Ecto neural progenitor cell (in vitro differentiated cells): Measurements from ENCODE around the gene POLDIP3.
"Not testable (repeated sequence)": the region's sequence is repeated elsewhere in the genome, so short reads cannot be mapped to it uniquely, and the experiment has no call there.

Source experiments
- DNase-seq: peaks from one replicate; pipeline ENCODE4 v3.0.0-alpha.2; 2018; ENCODE audit warnings: low spot score

POLDIP3 gene

DNA sequence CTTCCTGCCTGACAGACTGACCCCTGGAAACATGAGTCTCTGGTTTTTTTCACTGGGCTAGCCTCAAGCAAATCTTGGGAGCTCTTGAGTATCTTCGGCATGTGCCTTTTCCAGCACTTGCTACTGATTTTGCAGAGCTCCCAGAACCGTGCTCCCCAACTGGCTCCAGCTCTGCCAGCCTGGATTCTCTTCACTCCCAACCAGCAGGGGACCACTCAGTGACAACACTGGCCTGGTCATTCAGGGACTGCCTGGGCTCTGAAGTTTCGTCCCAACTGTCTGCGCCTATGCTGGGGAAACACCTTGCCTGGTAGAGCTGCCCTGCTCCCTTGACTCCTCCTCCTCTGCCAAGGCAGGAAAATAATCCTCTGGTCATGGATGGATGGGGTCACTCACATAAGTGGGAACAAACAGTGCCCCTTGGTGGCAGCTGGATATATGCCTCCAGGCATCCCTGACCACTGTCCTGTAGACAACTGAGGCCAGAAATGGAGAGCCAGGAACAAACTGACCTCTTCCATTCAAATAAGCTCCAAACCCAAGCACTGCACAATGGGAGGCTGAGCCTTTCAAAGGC is 30.2 kb downstream of the POLDIP3 start:
- no peak for DNase-seq

DNA sequence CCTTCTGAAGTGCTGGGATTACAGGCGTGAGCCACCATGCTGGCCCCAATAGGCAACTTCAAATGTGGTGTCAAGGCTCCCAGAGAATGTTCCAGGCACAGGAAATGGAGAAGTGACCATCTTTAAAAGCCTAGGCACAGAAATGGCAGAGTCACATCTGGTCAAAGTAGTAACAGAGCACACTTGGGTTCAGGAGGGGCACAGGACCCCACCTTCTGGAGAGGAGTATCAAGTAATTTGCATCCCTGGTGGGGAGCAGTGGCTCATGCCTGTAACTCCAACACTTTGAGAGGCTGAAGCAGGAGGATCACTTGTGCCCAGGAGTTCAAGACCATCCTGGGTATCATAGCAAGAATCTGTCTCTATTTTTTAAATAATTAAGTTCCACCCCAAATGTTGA is 31.7 kb downstream of the POLDIP3 start:
- DNase-seq, result no peak

DNA sequence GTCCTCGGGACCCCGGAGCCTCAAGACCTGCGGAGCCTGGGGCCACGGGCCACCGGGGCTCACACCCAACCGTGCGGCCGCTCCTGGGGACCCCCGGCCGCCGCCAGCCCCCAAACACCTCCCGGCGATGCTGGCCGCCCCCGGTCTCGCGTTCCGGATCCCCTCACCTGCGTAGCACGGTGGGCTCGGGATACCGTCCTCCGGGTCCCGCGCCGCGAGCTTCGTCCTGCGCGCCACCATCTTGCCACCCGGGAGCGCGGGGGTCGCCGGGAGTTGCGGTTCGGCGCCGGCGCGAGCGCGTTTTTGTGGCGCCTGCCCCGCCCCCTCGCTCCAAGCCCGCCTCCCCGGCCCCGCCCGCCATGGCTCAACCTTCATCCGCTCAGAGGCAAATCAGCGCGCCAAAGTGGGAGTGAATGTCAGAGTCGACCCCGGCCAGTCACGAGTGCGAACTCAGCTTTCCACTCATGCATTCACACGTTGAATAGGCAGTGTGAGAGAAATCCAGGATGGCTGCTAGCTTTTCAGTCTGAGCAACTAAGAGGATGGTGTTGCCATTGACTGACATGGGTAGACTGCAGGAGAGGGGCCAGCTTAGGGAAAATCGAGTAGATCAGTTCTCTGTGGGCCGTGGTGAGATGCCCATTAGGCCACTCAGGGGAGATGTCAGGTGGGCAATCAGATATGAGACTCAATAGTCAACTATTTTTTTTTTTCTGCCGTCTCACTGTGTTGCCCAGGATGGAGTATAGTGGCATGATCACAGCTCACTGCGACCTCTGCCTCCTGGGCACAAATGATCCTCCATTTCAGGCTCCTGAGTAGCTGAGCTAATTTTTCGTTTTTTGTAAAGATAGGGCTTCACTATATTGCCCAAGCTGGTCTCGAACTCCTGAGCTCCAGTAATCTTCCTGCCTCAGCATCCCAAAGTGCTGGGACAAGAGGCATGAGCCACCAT is 32.6 kb downstream of the POLDIP3 start:
- peak; percentile 87 for DNase-seq

DNA sequence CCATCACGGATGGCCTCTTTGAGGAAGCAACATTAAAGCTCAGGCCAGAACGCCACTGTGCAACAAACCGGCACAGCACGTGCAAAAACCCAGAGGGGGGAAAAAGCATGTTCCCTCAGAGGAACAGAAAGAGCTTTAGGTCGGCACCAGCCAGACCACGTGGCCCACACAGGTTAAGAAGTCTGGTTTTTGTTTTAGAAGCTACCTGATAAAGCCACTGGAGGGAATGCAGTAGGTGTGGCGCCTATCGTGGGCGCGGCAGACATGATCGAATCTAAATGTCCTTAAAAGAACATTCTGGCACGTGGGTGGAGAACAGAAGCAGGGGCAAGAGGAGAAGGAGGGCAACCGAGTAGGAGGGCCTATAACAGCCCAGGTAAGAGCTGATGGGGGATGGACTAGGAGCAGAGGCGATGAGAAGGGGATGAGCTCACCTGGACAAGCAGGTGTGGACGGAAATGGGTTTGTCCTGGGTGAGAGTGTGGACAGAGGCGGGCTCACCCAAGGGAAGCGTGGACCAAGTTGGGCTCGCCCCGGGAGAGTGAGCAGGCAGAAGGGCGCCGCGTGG is 33.4 kb downstream of the POLDIP3 start:
- DNase-seq, result not testable (repeated sequence)

DNA sequence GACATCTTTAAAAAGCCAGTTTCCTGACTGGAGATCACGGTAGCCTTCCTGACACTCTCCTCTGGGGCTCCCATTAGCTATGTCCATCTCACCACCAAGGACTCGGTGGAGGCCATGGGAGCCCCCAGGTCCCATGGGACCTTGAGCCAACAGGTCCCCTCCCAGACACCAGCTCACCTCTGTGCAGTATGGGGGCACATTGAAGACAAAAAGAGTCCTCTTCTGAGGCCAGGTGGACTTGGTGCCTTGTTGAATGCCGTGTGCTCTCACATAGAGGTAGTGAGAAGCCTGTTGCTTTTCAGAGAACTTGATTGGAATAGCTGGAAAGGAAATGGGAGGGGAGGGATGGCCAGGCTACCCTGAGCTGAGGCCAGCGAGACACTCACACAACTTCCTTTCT is 34.6 kb downstream of the POLDIP3 start:
- not testable (repeated sequence) for DNase-seq

DNA sequence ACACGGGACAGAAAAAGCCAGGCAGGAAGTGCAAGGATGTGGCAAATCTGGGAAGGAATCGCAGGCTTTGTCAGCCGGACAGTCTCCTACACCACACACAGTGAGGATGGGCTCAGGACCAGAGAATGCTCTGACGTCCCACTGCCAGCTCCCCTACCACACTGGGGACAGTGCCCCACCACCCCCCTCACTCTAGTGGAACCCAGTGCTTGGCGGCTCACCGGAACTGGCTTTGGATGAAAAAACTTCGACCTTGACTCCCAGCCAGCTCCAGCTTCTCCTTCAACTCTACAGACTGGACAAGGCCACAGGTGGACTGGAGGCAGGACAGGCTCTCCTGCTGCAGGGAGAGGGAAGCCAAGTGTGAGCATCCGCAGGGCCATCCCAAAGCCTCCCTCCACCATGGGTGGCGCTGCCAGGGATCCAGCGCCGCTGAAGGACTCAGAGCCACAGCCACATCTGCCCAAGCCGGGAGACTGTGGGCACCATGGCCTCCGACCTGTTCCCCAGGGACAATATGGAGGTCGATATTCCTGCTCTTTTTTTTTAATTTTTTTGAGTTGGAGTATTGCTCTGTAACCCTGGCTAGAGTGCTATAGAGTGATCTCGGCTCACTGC is 37.0 kb downstream of the POLDIP3 start:
- no peak for DNase-seq

DNA sequence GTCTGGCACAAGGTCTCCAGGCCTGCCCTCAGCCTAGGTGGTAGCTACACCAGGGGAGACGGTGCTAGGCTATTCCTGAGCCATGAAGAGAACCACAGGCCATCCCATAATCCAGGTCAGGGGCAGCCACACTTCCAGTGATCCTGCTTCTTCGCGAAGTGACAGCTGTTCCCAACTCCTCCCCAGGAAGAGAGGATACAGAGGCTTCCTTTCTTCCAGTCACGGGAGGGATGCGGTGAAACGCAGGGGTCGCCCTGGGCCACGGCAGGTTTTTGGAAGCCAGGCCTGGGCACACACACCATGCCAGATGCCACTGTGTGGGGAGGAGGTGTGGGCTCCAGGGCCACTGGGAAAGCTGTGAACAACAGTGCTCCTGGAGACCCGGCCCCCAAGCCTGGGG is 37.5 kb downstream of the POLDIP3 start:
- not testable (repeated sequence) for DNase-seq

DNA sequence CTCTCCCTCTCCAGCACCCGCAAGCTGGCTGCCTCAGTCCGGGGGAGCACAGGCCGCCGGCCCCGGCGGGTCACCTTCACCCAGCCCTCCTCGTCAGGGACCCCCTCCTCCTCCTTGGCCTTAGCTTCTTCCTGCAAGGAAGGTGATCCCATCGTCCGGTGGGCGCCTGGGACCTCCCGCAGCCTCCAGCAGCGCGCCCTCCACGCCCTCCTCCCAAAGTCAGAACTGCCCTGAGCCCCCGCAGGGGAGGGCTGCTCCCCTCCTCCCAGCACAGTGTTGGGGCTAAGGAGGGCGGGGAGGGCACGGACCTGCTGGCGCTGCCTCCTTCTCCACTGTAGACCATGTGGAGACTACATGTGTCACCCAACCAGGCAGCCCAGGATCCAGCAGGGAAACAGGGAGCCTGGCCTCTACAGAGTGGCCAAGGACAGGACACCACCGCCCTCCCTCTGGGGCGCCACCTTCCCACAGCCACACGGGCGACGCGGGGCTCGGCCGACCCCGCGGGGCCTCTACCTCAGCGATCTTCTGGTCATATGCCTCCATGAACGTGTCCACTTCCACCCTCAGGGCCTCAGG is 38.6 kb downstream of the POLDIP3 start:
- not testable (repeated sequence) for DNase-seq

DNA sequence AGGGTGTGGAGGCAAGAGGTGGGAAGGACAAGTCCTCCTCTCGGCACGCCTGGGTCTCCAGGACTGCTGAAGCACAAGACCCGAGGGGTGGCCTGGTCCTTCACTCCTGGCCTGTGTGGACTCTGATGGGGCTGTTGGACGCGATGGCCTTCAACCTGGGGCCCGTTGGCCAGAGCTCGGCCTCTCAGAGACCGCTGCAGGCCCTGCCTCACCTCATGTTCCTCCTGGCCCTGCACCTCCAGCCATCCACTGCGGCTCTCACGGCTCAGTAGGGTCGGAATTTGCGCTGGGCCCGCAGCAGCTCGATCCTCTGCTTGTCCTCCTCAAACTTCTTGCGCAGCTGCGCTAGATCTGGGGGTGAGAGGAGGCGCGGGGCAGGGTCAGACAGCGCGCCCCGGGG is 40.2 kb downstream of the POLDIP3 start:
- DNase-seq, result not testable (repeated sequence)

DNA sequence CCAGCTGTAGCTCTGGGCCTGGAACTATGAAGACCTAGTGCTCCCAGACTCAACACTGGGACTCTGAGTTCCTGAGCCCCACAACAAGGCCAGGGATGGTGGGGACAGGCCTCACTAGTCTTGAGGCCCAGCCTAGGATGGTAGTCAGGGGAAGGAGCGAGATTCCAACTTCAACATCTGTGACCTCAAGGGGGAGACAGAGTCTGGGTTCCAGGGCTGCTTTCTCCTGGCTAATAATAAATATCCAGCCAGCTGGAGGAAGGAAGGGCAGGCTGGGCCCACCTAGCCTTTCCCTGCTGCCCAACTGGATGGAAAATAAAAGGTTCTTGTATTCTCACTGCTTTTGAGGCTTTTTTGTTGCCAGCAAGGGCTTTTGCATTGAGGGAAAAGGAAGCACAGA is 40.6 kb downstream of the POLDIP3 start:
- not testable (repeated sequence) for DNase-seq

DNA sequence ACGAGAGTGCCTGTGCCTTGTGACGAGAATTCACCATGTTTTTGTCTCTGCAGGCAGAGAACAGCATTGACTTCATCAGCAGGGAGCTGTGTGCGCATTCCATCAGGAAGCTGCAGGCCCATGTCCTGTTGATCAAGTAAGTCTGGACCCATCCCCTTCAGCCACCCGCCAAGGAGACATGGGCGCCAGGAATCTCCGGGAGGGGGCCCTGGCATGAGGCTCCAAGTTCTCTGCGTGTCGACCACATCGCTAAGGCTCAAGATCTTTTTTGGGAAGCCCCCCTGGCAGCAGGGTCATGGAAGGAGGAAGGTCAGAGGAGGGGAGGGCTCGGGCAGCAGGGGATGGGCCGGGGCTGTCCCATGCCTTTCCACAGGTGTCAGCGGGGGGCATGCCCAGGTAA is 43.6 kb downstream of the POLDIP3 start:
- DNase-seq, result not testable (repeated sequence)

DNA sequence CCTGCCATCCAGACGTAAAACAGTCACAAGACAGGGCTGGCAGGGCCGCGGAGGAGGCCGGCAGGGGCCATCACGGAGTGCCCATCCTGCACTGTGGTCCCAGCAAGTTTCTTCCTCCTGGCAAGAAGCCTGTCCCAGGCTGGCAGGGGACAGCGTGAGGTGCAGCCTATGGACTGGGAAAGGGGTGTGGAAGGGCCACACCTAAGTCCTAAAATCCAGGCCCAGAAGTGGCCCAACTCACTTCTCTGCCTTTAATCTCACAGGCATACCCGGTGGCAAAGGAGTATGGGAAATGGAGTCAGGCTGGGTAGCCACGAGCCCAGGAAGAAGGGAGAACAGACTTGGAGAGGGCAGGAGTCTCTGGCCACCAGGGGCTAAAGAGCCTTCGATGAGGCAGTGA is 44.1 kb downstream of the POLDIP3 start:
- not testable (repeated sequence) for DNase-seq

DNA sequence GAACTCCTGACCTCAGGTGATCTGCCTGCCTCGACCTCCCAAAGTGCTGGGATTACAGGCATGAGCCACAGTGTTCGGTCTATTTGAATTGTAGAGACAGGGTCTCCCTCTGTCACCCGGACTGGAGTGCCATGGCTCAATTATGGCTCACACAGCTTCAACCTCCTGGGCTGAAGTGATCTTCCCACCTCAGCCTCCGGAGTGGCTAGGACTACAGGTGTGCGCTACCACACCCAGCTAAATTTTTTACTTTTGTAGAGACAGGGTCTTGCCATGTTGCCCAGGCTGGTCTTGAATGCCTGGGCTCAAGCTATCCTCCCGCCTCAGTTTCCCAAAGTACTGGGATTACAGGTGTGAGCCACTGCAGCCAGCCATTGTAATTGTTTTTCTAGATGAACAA is 46.7 kb downstream of the POLDIP3 start:
- not testable (repeated sequence) for DNase-seq

DNA sequence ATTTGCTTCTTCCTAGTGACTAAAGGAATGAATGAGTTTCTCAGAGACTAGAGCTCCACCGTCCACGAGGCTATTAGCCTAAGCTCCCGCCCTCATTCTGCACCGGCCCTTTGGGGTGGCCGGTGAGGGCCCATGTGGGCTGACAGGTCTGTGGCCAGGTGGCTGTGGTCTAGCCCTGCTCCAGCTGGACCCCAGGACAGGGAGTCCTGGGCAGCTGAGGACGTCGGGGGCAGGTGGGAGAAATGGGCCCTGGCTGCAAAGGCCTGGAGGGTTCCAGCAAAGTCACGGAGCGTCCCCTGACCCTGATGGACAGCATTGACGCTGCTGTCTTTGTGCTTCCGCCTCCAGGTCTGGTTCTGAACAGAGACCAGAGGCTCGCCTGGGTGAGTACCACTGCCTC is 48.7 kb downstream of the POLDIP3 start:
- no peak for DNase-seq

DNA sequence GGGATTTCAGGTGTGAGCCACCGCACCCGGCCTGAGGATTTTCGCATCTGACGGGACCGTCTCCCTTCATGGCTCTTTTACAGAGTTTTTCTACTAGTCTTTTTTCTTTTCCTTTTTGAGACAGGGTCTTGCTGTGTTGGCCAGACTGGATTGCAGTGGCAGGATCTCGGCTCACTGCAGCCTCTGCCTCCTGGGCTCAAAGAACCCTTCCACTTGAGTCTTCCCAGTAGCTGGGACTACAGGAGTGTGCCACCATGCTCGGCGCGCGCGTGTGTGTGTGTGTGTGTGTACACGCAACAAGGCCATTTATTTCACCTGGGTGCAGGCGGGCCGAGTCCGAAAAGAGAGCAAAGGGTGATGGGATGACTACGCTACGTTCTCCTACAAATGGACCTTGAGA is 50.0 kb downstream of the POLDIP3 start:
- no peak for DNase-seq

DNA sequence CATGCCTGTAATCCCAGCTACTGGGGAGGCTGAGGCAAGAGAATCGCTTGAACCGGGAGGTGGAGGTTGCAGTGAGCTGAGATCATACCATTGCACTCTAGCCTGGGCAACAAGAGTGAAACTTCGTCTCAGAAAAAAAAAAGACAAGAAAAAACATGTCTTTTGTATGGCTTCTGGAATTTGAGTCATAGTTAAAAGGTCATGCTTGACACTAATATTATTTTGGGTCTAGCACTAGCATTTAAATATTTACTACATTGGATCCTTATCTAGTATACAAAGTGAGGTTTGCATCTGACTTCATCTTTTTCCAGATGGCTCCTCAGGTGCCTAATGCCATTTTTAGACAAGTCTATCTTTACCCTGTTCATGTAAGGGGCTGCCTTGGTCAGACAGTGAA is 50.7 kb downstream of the POLDIP3 start:
- not testable (repeated sequence) for DNase-seq

DNA sequence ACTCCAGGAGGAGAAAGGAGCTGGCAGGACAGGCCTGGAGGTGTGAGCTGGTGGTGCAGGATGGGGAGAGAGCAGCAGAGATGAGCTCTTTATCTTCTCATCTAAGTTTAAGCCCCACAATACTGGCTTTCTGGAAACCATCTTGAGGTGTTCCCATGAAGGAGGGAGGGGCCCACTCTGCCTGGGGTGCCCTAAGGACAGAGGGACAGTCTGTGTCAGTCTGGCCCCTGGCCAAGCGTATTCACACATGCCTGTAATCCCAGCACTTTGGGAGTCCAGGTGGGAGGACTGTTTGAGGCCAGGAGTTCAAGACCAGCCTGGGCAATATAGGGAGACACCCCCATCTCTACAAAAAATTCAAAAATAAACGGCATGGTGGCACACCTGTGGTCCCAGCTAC is 52.0 kb downstream of the POLDIP3 start:
- DNase-seq, result no peak

DNA sequence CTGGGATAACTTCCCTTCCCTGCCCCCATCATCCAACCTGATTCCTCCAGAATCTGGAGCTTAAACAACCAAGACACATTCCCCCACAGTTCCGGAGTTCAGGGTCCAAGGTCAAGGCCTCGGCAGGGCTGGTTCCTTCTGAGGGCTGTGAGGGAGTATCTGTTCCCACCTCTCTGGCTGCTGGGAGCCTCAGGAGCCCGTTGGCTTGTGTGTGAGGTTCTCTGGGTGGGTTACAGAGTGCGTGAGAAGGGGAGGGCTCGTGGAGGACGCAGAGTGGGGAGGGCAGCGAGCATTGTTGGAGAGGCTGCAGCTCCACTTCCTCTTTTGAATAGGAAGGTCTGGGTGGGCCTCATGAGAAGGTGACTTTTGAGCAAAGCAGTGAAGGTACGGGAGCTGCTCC is 52.4 kb downstream of the POLDIP3 start:
- no peak for DNase-seq

DNA sequence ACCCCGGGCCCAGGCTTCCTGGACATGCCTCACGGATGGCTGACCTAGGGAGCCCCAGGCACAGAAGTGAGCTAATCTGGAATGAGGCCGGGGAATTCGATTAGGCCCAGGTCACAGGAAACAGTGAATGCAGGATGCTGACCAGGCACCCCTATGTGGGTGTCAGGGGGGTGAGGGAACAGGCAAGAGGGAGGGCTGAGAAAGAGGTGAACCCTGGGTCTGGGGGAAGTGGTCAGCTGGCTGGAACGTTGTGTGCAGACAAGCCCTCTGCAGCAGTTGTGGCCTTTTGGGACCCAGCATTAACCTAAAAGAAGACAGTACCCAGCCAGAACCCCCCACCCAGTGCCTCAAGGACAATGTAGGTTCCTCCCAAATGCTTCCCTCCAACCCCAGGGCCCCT is 52.8 kb downstream of the POLDIP3 start:
- no peak for DNase-seq

DNA sequence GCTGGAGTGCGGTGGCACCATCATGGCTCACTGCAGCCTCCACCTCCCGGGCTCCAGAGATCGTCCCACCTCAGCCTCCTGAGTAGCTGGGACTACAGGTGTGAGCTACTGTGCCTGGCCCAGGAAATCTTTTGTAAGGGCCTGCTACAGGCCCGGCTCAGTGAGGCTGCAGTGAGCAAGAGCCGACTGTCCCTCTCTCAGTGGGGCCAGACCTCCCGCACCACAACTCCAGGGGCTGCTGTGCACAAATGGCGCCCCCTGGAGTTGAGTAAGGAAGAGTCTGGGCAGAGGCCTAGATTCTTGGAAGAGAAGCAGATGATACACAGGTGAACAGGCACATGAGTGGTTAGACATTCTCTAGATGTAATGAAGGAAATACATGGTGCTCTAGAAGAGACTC is 53.9 kb downstream of the POLDIP3 start:
- DNase-seq, result peak; percentile 57

DNA sequence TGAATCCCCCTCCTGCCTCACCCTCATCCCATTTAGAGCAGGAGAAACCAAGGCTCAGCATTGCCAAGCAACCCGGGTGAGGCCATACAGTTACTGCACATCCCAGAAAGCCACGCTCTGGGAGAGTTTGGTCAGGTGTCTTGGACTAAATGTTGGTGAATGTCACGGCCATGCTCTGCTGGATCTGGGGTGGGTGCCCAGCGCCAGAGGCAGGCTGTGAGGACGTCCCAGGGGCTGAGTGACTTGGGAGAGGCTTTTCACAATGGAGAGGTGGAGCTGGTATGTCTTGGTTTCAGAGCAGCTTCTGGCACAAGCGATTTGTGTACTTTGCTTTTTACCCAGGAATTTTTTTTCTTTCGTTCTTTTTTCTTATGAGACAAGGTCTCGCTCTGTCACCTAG is 54.3 kb downstream of the POLDIP3 start:
- no peak for DNase-seq
